Lung (tissue), 12 donors: ENCODE measurements around the gene PRKAR1B. TPM values are rescaled to one million over a fixed set of nuclear protein-coding genes. Genes with fewer than 3 reads are reported as not detected.

ENCODE experiments used
- ATAC-seq: fragments of 200-7000 bp; cut with Tn5 transposase; one replicate; pipeline ENCODE4 v1.9.1; 2020; ENCODE audit warnings: moderate number of reproducible peaks; ENCODE audit not compliant: insufficient read depth, low FRiP score
- DNase-seq, 3 donors: peaks; one replicate each; pipeline ENCODE4 v3.0.0-alpha.2; 2013 to 2017
- H3K27ac ChIP-seq, 2 donors: one replicate each; pipeline ENCODE4 v1.5.1; 2013; ENCODE audit warnings: mild to moderate bottlenecking in 2 of 2, moderate library complexity in 2 of 2, control low read depth in 1 of 2, inconsistent platforms in 1 of 2, low read depth in 1 of 2, low read length in 1 of 2
- H3K27me3 ChIP-seq, 3 donors: one replicate each; pipeline ENCODE4 v1.5.1; 2013; ENCODE audit warnings: low read length in 2 of 3; ENCODE audit not compliant: control insufficient read depth in 3 of 3, insufficient read depth in 3 of 3
- H3K36me3 ChIP-seq, 4 donors: one replicate each; pipeline ENCODE4 v1.5.1; 2013; ENCODE audit warnings: low read length in 4 of 4, mild to moderate bottlenecking in 1 of 4, moderate library complexity in 1 of 4; ENCODE audit not compliant: control insufficient read depth in 4 of 4, insufficient read depth in 4 of 4
- H3K4me1 ChIP-seq, 5 donors: one replicate each; pipeline ENCODE4 v1.5.1; 2013; ENCODE audit warnings: low read length in 5 of 5, mild to moderate bottlenecking in 2 of 5, moderate library complexity in 1 of 5; ENCODE audit not compliant: control insufficient read depth in 5 of 5, insufficient read depth in 5 of 5
- H3K4me3 ChIP-seq: one replicate; pipeline ENCODE4 v1.5.1; 2013; ENCODE audit warnings: mild to moderate bottlenecking, control low read depth, moderate library complexity
- H3K9ac ChIP-seq, 2 donors: one replicate each; pipeline ENCODE4 v1.5.1; 2013; ENCODE audit warnings: low read length in 2 of 2, control low read depth in 1 of 2; ENCODE audit not compliant: insufficient read depth in 1 of 2
- H3K9me3 ChIP-seq, 4 donors: one replicate each; pipeline ENCODE4 v1.5.1; 2013; ENCODE audit warnings: low read length in 3 of 4, mild to moderate bottlenecking in 1 of 4, moderate library complexity in 1 of 4; ENCODE audit not compliant: control insufficient read depth in 4 of 4, insufficient read depth in 3 of 4
- CTCF ChIP-seq: IDR thresholded peaks from 2 replicates; pipeline ENCODE4 v1.5.1; 2012; ENCODE audit warnings: mild to moderate bottlenecking; ENCODE audit errors: control extremely low read depth, extremely low read depth
- WGBS, 2 donors: extraction: QIAGEN DNeasy Blood & Tissue Kit; methylation state at CpG; one replicate each; pipeline ENCODE4 v1.1.7; 2013; 5-methylcytosine and 5-hydroxymethylcytosine counted together
- polyA plus RNA-seq, 2 donors: library from polyadenylated mRNA; stranded (reverse); fragments of 200-250 nt; gene quantifications; one replicate each; pipeline ENCODE4 v1.2.1, GENCODE V29; 2013
- total RNA-seq, 2 donors: library from RNA; depleted of rRNA in 1 of 2; stranded (reverse); fragments of >200 nt in 1 of 2; gene quantifications; one replicate each; pipeline ENCODE4 v1.2.1, GENCODE V29; 2014 to 2021
- donor health status: control.
- donor health status: control.
- donor health status: Bipolar disorder and iron deficiency.
- donor health status: healthy.
- donor health status: DM: yes; HTN: yes; CAD: no.

Gene PRKAR1B
- total and polyA plus RNA-seq, 4 donors, result 11.3 to 32.0 (median 16.3) TPM

DNA sequence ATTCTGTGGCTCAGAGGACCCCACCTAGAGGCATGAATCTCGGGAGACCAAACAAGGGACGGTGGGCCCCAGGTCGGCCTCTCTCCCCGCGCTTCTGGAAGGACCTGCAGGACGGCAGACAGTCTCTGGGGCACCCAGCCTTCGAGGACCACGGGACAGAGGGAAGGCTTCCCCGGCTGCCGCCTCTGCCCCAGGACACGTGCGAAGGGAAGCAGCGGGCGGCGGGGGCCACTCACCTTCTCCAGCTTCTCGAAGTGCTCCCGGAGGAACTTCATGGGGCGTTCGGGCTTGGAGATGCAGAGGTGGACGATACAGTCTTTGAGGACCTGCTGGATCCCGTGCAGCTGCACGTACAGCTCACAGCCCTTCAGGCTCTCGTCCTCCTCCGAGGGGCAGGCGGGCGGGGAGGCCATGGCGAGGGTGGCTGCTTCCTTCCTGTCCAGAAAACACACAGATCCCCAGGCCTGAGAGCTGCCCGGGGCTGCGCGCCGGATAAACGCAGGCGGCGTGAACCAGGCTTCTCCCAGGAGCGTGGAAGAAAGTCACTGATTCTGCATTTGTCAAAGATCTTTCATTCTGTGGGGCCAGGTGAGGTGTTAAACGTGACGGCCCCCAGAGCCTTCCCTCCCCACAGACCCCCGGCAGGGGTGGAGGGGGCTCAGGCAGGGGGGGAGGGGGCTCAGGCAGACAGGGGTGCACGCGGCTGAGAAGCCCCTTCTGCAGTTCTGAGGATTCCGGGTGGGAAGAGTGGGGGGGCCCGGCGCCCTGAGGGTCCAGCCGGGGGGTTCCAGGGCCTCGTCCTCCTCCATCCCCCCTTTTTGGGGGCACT, 15.8 kb downstream of the PRKAR1B start:
- 51% methylated on average over 43 to 45 of the region's 45 CpGs for WGBS, 2 donors
- DNase-seq, result peak; percentile 46 to 69 (median 64)
- Histone ChIP-seq H3K9me3 (no peaks in the 10 kb centered on the region), H3K27me3 (no peaks in the 10 kb centered on the region), H3K27ac (peak overlapping the region in 1 of 2 donors; percentile 75), H3K9ac (no peak overlapping the region), H3K4me1 (peaks cover 0 to 9% (median 4%) of the 10 kb centered on the region in 5 donors), H3K4me3 (peak overlapping the region; percentile 44), H3K36me3 (peaks cover 0 to 3% (median 0%) of the 10 kb centered on the region in 4 donors)
- no peak for ATAC-seq
- no peak for TF ChIP-seq CTCF

- no peak for DNase-seq
- Histone ChIP-seq H3K9me3 (no peaks in the 10 kb centered on the region), H3K4me3 (no peak overlapping the region), H3K4me1 (peaks cover 0 to 9% (median 4%) of the 10 kb centered on the region in 5 donors), H3K27me3 (no peaks in the 10 kb centered on the region), H3K27ac (peak overlapping the region in 1 of 2 donors; percentile 51), H3K36me3 (peaks cover 0 to 3% (median 0%) of the 10 kb centered on the region in 4 donors), H3K9ac (no peak overlapping the region)
- no peak for TF ChIP-seq CTCF
- ATAC-seq, result no peak
- 88 to 93% methylated on average over 14 of the region's 14 CpGs for WGBS, 2 donors
Observed at GRCh38 chr7:710161-710560, 16.9 kb downstream of the PRKAR1B start.

DNA sequence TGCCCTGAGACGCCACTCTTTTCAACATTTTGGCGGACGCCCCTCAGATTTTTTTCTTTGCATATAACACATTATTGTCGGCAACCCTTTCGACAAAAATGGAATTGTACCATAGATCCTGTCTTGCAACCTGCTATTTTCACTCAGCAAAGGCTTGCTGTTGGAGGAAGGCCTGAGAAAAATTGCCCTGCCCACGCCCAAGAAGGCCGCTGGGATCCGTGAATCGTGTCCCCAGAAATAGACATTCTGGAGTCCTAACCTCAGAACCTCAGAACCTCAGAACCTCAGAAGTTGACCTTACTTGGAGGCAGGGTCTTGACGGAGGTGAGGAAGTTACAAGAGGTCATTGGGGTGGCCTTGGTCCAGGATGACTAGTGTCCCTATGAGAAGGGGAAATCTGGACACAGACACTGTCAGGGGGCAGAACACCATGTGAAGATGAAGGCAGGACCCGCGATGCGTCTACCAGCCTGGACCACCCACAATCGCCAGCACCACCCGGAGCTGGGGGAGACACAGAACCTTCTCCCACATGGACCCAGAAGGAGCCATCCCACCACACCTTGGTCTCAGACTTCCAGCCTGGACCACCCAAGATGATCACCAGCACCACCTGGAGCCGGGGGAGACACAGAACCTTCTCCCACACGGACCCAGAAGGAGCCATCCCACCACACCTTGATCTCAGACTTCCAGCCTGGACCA, 19.6 kb downstream of the PRKAR1B start:
- H3K4me3 ChIP-seq, result no peak overlapping the region
- H3K27me3 ChIP-seq, result no peaks in the 10 kb centered on the region
- peaks cover 0 to 3% (median 0%) of the 10 kb centered on the region in 4 donors for H3K36me3 ChIP-seq
- 84 to 87% methylated on average over 17 of the region's 17 CpGs for WGBS, 2 donors
- no peak for TF ChIP-seq CTCF
- H3K9me3 ChIP-seq, result peaks cover 0 to 5% (median 0%) of the 10 kb centered on the region in 4 donors
- H3K27ac ChIP-seq, result peak overlapping the region in 1 of 2 donors; percentile 13
- no peak overlapping the region for H3K9ac ChIP-seq
- no peak for ATAC-seq
- DNase-seq, result no peak
- H3K4me1 ChIP-seq, result peaks cover 0 to 9% (median 6%) of the 10 kb centered on the region in 5 donors
